PFSK-1 (cell line): ENCODE results near the gene EXOC6B.

Source experiments
- FOXP2 ChIP-seq: optimal IDR thresholded peaks from 2 replicates; pipeline ENCODE3; 2011; ENCODE audit warnings: borderline replicate concordance, control low read depth, inconsistent platforms; ENCODE audit not compliant: insufficient read depth; ENCODE audit errors: extremely low read length, extremely low read depth
- POLR2AphosphoS5 ChIP-seq: IDR thresholded peaks from 2 replicates; pipeline ENCODE4 v1.6.1; 2012; ENCODE audit warnings: low read depth, mild to moderate bottlenecking, control low read depth, low read length, moderate library complexity
- REST ChIP-seq, 2 experiments: IDR thresholded peaks; 2 replicates each; pipeline versions ENCODE4 v1.6.1 to v1.8.0; 2011 to 2012; ENCODE audit warnings: low read depth in 2 of 2, low read length in 2 of 2, control low read depth in 1 of 2, inconsistent platforms in 1 of 2, mild to moderate bottlenecking in 1 of 2, moderate library complexity in 1 of 2; ENCODE audit not compliant: insufficient read depth in 1 of 2
- SIN3A ChIP-seq: IDR thresholded peaks from 2 replicates; pipeline ENCODE4 v1.6.1; 2012; ENCODE audit warnings: mild to moderate bottlenecking, low read length, moderate library complexity, borderline replicate concordance; ENCODE audit not compliant: insufficient read depth
- TAF1 ChIP-seq: IDR thresholded peaks from 2 replicates; pipeline ENCODE4 v1.6.1; 2012; ENCODE audit warnings: low read length, control low read depth, borderline replicate concordance; ENCODE audit not compliant: insufficient read depth

The EXOC6B gene

GRCh38 chr2:72273384-72273783 is 552.4 kb downstream of the EXOC6B start:
- TF ChIP-seq FOXP2 (no peak), TAF1 (no peak), REST (IDR thresholded peaks at IDR 0.05; ENCODE audit: insufficient read depth in 1 of 2, low read depth in 2 of 2, low read length in 2 of 2) (no peak), POLR2AphosphoS5 (no peak), SIN3A (no peak)

GRCh38 chr2:72271766-72272641 is 553.8 kb downstream of the EXOC6B start:
- TF ChIP-seq REST (IDR thresholded peaks at IDR 0.05; ENCODE audit: insufficient read depth in 1 of 2, low read depth in 2 of 2, low read length in 2 of 2) (no peak), POLR2AphosphoS5 (no peak), FOXP2 (no peak), SIN3A (no peak), TAF1 (no peak)

- TF ChIP-seq POLR2AphosphoS5 (no peak), FOXP2 (no peak)
Observed at GRCh38 chr2:72271276-72271614, 554.6 kb downstream of the EXOC6B start.

GRCh38 chr2:72270556-72271275 is 555.1 kb downstream of the EXOC6B start:
- TF ChIP-seq POLR2AphosphoS5, result no peak
- no peak for TF ChIP-seq TAF1
- TF ChIP-seq REST (IDR thresholded peaks at IDR 0.05; ENCODE audit: insufficient read depth in 1 of 2, low read depth in 2 of 2, low read length in 2 of 2), result no peak
- no peak for TF ChIP-seq SIN3A
- TF ChIP-seq FOXP2, result no peak

GRCh38 chr2:72263776-72264060 is 562.1 kb downstream of the EXOC6B start:
- TF ChIP-seq POLR2AphosphoS5, result no peak
- TF ChIP-seq FOXP2, result no peak
- no peak for TF ChIP-seq SIN3A
- no peak for TF ChIP-seq REST (IDR thresholded peaks at IDR 0.05; ENCODE audit: insufficient read depth in 1 of 2, low read depth in 2 of 2, low read length in 2 of 2)
- TF ChIP-seq TAF1, result no peak
